HepG2 (cell line): Measurements from ENCODE around the gene ZSWIM9. TPM values are rescaled to one million over a fixed set of nuclear protein-coding genes. Genes with fewer than 3 reads are reported as not detected.

Source experiments
- ARID2 ChIP-seq: sonication (generic); formaldehyde crosslinking; IDR thresholded peaks from 2 replicates; pipeline ENCODE4 v1.8.1; 2022; ENCODE audit warnings: mild to moderate bottlenecking, missing genetic modification reagents, borderline replicate concordance
- CBX5 ChIP-seq: sonication (generic); formaldehyde crosslinking; IDR thresholded peaks from 2 replicates; pipeline ENCODE4 v1.4.0; 2020; ENCODE audit warnings: missing genetic modification reagents, borderline replicate concordance
- KAT7 ChIP-seq: IDR thresholded peaks from 2 replicates; pipeline ENCODE4 v1.6.1; 2018; ENCODE audit warnings: borderline replicate concordance, missing compliant biosample characterization
- KDM1A ChIP-seq: IDR thresholded peaks from 2 replicates; pipeline ENCODE4 v1.6.1; 2016; ENCODE audit warnings: missing compliant biosample characterization
- KLF16 ChIP-seq, 2 experiments: sonication (generic) in 1 of 2; formaldehyde crosslinking in 1 of 2; IDR thresholded peaks; 2 replicates each; pipeline versions ENCODE4 v1.6.1 to v1.8.0; 2016 to 2023; ENCODE audit warnings: missing genetic modification reagents in 2 of 2, missing compliant biosample characterization in 1 of 2
- POGK ChIP-seq: sonication (generic); formaldehyde crosslinking; conservative IDR thresholded peaks from 2 replicates; pipeline ENCODE4 v1.8.0; 2022; ENCODE audit warnings: mild to moderate bottlenecking, moderate library complexity, missing genetic modification reagents
- RFX5 ChIP-seq: IDR thresholded peaks from 2 replicates; pipeline ENCODE4 v1.6.1; 2011; ENCODE audit warnings: low read depth, low read length, improper control_type of control experiment
- TAF1 ChIP-seq: sonication (generic); formaldehyde crosslinking; IDR thresholded peaks from 2 replicates; pipeline ENCODE4 v1.4.0; 2020; ENCODE audit warnings: missing genetic modification reagents
- TEAD3 ChIP-seq: optimal IDR thresholded peaks from 2 replicates; pipeline ENCODE3; 2016; ENCODE audit warnings: borderline replicate concordance
- THAP11 ChIP-seq: IDR thresholded peaks from 2 replicates; pipeline ENCODE4 v1.6.1; 2016; ENCODE audit warnings: missing biosample characterization, missing genetic modification reagents
- U2AF1 ChIP-seq: fragments of 200-400 bp; formaldehyde crosslinking; optimal IDR thresholded peaks from 2 replicates; pipeline ENCODE3; 2017; ENCODE audit warnings: mild to moderate bottlenecking, low read depth, low read length
- U2AF2 ChIP-seq: fragments of 200-400 bp; formaldehyde crosslinking; IDR thresholded peaks from 2 replicates; pipeline ENCODE4 v1.6.1; 2017; ENCODE audit warnings: low read depth, mild to moderate bottlenecking, low read length
- ZFP36L1 ChIP-seq: sonication (generic); formaldehyde crosslinking; IDR thresholded peaks from 2 replicates; pipeline ENCODE4 v1.8.0; 2022; ENCODE audit warnings: mild to moderate bottlenecking, missing genetic modification reagents, moderate library complexity
- ZNF275 ChIP-seq: sonication (generic); formaldehyde crosslinking; IDR thresholded peaks from 2 replicates; pipeline ENCODE4 v1.8.0; 2022; ENCODE audit warnings: missing genetic modification reagents, mild to moderate bottlenecking, inconsistent platforms, borderline replicate concordance
- ZNF343 ChIP-seq: sonication (generic); formaldehyde crosslinking; IDR thresholded peaks from 2 replicates; pipeline ENCODE4 v1.4.0; 2020; ENCODE audit warnings: mild to moderate bottlenecking, missing genetic modification reagents
- ZNF367 ChIP-seq: sonication (generic); formaldehyde crosslinking; IDR thresholded peaks from 2 replicates; pipeline ENCODE4 v1.4.0; 2020; ENCODE audit warnings: missing genetic modification reagents, borderline replicate concordance
- ZNF703 ChIP-seq: sonication (generic); formaldehyde crosslinking; IDR thresholded peaks from 2 replicates; pipeline ENCODE4 v1.5.1; 2020; ENCODE audit warnings: missing genetic modification reagents, mild to moderate bottlenecking, moderate library complexity, borderline replicate concordance
- ZNF709 ChIP-seq: sonication (generic); formaldehyde crosslinking; IDR thresholded peaks from 2 replicates; pipeline ENCODE4 v1.5.0; 2020; ENCODE audit warnings: mild to moderate bottlenecking, missing genetic modification reagents
- ZNF850 ChIP-seq: sonication (generic); formaldehyde crosslinking; conservative IDR thresholded peaks from 2 replicates; pipeline ENCODE4 v1.9.0; 2021; ENCODE audit warnings: mild to moderate bottlenecking, missing genetic modification reagents
- polyA plus RNA-seq, 8 experiments: library from polyadenylated mRNA; depleted of rRNA in 3 of 8; stranded (reverse) in 7 of 8; unstranded in 1 of 8; fragments of >200 nt; fragmentation: Illumina TruSeq in 4 of 8; extraction: Trizol in 4 of 8; gene quantifications; 2 replicates each; pipeline versions ENCODE4 v1.2.1 to v1.2.3, GENCODE V29; 2011 to 2016; ENCODE audit warnings: low read depth in 4 of 8, missing spikeins in 1 of 8, mixed read lengths in 1 of 8; ENCODE audit not compliant: insufficient read depth in 1 of 8
- total RNA-seq, 5 experiments: library from RNA; depleted of rRNA; stranded (reverse); fragments of >200 nt; fragmentation: Illumina TruSeq; extraction: Trizol; gene quantifications; 2 replicates each; pipeline ENCODE4 v1.2.3, GENCODE V29; 2016; ENCODE audit warnings: low read depth in 1 of 5
- TF ChIP-seq, protein P1 (sequence below): sonication (generic); formaldehyde crosslinking; IDR thresholded peaks from 2 replicates; pipeline ENCODE4 v1.4.0; 2020; ENCODE audit warnings: missing genetic modification reagents
- TF ChIP-seq, protein P2 (sequence below): sonication (generic); formaldehyde crosslinking; IDR thresholded peaks from 2 replicates; pipeline ENCODE4 v1.5.1; 2020; ENCODE audit warnings: mild to moderate bottlenecking, missing genetic modification reagents, moderate library complexity
- TF ChIP-seq, protein P3 (sequence below): IDR thresholded peaks from 2 replicates; pipeline ENCODE4 v1.6.1; 2016; ENCODE audit warnings: mild to moderate bottlenecking

Gene ZSWIM9
- total and polyA plus RNA-seq, 2 of the 13 experiments (the other 11 are each of a cell fraction or from before 2014, with no cell fraction given): 0.18 to 1.1 TPM

DNA sequence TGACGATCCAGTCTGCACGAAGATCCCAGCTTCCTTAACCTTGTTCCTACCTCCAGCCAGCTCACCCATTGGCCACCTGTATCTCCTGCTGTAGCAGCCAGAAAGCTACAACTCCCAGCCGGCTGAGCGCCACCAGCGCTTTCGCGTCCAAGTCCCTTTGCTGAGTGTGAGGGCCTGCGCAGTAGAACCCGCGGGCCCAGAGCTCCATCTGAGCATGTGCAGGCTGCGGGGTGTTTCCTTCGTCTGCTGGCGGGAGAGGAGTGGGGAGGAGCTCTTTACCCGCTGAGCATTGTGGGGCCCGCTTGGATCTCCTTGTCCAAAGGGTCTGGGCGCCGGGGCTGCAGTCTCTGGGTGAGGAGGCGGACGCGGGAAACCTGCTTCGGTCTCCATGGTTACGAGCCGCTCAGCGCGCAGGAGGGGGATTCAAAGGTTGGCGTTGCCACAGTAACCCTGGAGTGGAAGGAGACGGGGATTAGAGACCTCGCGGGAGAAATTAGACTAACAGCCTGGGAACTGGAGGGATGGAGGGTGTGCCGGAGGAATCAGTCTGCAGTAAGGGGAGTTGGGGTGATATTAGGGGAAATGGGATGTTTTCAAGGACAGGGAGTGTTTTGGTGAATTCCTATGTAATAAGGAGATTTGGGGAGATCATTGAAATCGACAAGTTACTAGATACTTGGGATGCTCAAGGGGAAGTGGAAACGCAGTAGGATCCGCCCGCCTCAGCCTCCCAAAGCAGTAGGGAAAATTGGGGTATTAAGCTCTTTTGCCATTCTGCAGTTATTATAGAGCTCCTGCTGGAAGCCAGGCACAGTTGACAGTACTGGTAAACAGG is 33.5 kb downstream of the ZSWIM9 start (continued):
- TF ChIP-seq, protein P1, sequence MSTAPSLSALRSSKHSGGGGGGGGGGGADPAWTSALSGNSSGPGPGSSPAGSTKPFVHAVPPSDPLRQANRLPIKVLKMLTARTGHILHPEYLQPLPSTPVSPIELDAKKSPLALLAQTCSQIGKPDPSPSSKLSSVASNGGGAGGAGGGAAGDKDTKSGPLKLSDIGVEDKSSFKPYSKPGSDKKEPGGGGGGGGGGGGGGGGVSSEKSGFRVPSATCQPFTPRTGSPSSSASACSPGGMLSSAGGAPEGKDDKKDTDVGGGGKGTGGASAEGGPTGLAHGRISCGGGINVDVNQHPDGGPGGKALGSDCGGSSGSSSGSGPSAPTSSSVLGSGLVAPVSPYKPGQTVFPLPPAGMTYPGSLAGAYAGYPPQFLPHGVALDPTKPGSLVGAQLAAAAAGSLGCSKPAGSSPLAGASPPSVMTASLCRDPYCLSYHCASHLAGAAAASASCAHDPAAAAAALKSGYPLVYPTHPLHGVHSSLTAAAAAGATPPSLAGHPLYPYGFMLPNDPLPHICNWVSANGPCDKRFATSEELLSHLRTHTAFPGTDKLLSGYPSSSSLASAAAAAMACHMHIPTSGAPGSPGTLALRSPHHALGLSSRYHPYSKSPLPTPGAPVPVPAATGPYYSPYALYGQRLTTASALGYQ (CRISPR knock-in tag): no peak
- TF ChIP-seq U2AF2: no peak
- TF ChIP-seq, protein P2, sequence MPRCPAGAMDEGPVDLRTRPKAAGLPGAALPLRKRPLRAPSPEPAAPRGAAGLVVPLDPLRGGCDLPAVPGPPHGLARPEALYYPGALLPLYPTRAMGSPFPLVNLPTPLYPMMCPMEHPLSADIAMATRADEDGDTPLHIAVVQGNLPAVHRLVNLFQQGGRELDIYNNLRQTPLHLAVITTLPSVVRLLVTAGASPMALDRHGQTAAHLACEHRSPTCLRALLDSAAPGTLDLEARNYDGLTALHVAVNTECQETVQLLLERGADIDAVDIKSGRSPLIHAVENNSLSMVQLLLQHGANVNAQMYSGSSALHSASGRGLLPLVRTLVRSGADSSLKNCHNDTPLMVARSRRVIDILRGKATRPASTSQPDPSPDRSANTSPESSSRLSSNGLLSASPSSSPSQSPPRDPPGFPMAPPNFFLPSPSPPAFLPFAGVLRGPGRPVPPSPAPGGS (CRISPR knock-in tag): 0 out of 2 replicates have a peak, but pooled peaks have one; percentile 22
- TF ChIP-seq CBX5 (CRISPR knock-in tag): no peak; the same call in 1 of the 2 replicates
- no peak for TF ChIP-seq ZNF850 (CRISPR knock-in tag)
- TF ChIP-seq ARID2 (CRISPR knock-in tag): peak; percentile 58
- no peak for TF ChIP-seq KAT7 (CRISPR knock-in tag)
- TF ChIP-seq TAF1 (CRISPR knock-in tag): peak; percentile 65; the same call in 1 of the 2 replicates
- TF ChIP-seq ZNF367 (CRISPR knock-in tag): no peak
- no peak for TF ChIP-seq ZNF343 (CRISPR knock-in tag)
- peak; percentile 84 for TF ChIP-seq THAP11 (CRISPR knock-in tag)
- no peak for TF ChIP-seq RFX5
- TF ChIP-seq KLF16 (CRISPR knock-in tag; IDR thresholded peaks at IDR 0.05): peak in 1 of 2 experiments; percentile 55; a peak in 1 of 4 replicates
- TF ChIP-seq ZNF703 (CRISPR knock-in tag): no peak
- TF ChIP-seq, protein P3, sequence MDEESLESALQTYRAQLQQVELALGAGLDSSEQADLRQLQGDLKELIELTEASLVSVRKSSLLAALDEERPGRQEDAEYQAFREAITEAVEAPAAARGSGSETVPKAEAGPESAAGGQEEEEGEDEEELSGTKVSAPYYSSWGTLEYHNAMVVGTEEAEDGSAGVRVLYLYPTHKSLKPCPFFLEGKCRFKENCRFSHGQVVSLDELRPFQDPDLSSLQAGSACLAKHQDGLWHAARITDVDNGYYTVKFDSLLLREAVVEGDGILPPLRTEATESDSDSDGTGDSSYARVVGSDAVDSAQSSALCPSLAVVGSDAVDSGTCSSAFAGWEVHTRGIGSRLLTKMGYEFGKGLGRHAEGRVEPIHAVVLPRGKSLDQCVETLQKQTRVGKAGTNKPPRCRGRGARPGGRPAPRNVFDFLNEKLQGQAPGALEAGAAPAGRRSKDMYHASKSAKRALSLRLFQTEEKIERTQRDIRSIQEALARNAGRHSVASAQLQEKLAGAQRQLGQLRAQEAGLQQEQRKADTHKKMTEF (CRISPR knock-in tag): peak; percentile 33; the same call in 1 of the 2 replicates
- no peak for TF ChIP-seq KDM1A (CRISPR knock-in tag)
- no peak for TF ChIP-seq U2AF1
- peak; percentile 56 for TF ChIP-seq POGK
- TF ChIP-seq ZFP36L1 (CRISPR knock-in tag): no peak
- TF ChIP-seq TEAD3 (CRISPR knock-in tag): no peak
- no peak for TF ChIP-seq ZNF275
- peak; percentile 54; the same call in 1 of the 2 replicates for TF ChIP-seq ZNF709 (CRISPR knock-in tag)
